ENCODE results near the gene PNPLA1. TPM values are rescaled to one million over a fixed set of nuclear protein-coding genes. Genes with fewer than 3 reads are reported as not detected.

PNPLA1 gene
- total RNA-seq, 4 donors from 2014 or later = not detected

- no peaks in the 10 kb centered on the region for H3K9me3 ChIP-seq
- TF ChIP-seq CTCF (IDR thresholded peaks at IDR 0.05 in 4 of 5, conservative IDR thresholded peaks at IDR 0.05 in 1 of 5) (no peak), POLR2A (IDR thresholded peaks at IDR 0.05) (no peak)
- no peak for DNase-seq
- no peak for ATAC-seq
- intact Hi-C loops (cut with DNase I; ENCODE audit: low total_unique reads) = no loop called here
- no peaks in the 10 kb centered on the region for H3K4me1 ChIP-seq
- H3K4me3 ChIP-seq = no peak overlapping the region
- H3K36me3 ChIP-seq = no peaks in the 10 kb centered on the region
- no peak overlapping the region for H3K27ac ChIP-seq
- peaks cover 3 to 10% (median 4%) of the 10 kb centered on the region in 3 donors for H3K27me3 ChIP-seq
- in situ Hi-C loops (cut with MboI; ENCODE audit: low sequenced_read_pairs in 4 of 4) = no loop called here
These were observed 22.3 kb downstream of the PNPLA1 start for GRCh38 chr6:36292170-36292569.

GRCh38 chr6:36296240-36296639 lies 26.4 kb downstream of the PNPLA1 start:
- no peaks in the 10 kb centered on the region for H3K36me3 ChIP-seq
- no peak overlapping the region for H3K27ac ChIP-seq
- H3K4me3 ChIP-seq = no peak overlapping the region
- no peak for DNase-seq
- no peak for ATAC-seq
- H3K4me1 ChIP-seq = no peaks in the 10 kb centered on the region
- intact Hi-C loops (cut with DNase I; ENCODE audit: low total_unique reads) = no loop called here
- no peaks in the 10 kb centered on the region for H3K9me3 ChIP-seq
- in situ Hi-C loops (cut with MboI; ENCODE audit: low sequenced_read_pairs in 4 of 4) = no loop called here
- peaks cover 0 to 1% (median 0%) of the 10 kb centered on the region in 3 donors for H3K27me3 ChIP-seq
- TF ChIP-seq POLR2A (IDR thresholded peaks at IDR 0.05) (no peak), CTCF (IDR thresholded peaks at IDR 0.05 in 4 of 5, conservative IDR thresholded peaks at IDR 0.05 in 1 of 5) (no peak)

- no peaks in the 10 kb centered on the region for H3K36me3 ChIP-seq
- ATAC-seq (no peak), DNase-seq (no peak)
- H3K9me3 ChIP-seq = no peaks in the 10 kb centered on the region
- intact Hi-C loops (cut with DNase I; ENCODE audit: low total_unique reads) = no loop called here
- no peaks in the 10 kb centered on the region for H3K4me1 ChIP-seq
- peaks cover 0 to 10% (median 0%) of the 10 kb centered on the region in 3 donors for H3K27me3 ChIP-seq
- no peak overlapping the region for H3K4me3 ChIP-seq
- H3K27ac ChIP-seq = no peak overlapping the region
- in situ Hi-C loops (cut with MboI; ENCODE audit: low sequenced_read_pairs in 4 of 4) = no loop called here
- no peak for TF ChIP-seq POLR2A (IDR thresholded peaks at IDR 0.05)
- TF ChIP-seq CTCF (IDR thresholded peaks at IDR 0.05 in 4 of 5, conservative IDR thresholded peaks at IDR 0.05 in 1 of 5) = no peak
These were observed 27.2 kb downstream of the PNPLA1 start for GRCh38 chr6:36297051-36297450.

GRCh38 chr6:36297511-36297910 lies 27.7 kb downstream of the PNPLA1 start:
- H3K27me3 ChIP-seq = peaks cover 0 to 13% (median 0%) of the 10 kb centered on the region in 3 donors
- H3K9me3 ChIP-seq = no peaks in the 10 kb centered on the region
- ATAC-seq (no peak), DNase-seq (no peak)
- no peaks in the 10 kb centered on the region for H3K4me1 ChIP-seq
- TF ChIP-seq CTCF (IDR thresholded peaks at IDR 0.05 in 4 of 5, conservative IDR thresholded peaks at IDR 0.05 in 1 of 5) (no peak), POLR2A (IDR thresholded peaks at IDR 0.05) (no peak)
- intact Hi-C loops (cut with DNase I; ENCODE audit: low total_unique reads) = no loop called here
- in situ Hi-C loops (cut with MboI; ENCODE audit: low sequenced_read_pairs in 4 of 4) = no loop called here
- H3K27ac ChIP-seq = no peak overlapping the region
- H3K4me3 ChIP-seq = no peak overlapping the region
- no peaks in the 10 kb centered on the region for H3K36me3 ChIP-seq

DNA sequence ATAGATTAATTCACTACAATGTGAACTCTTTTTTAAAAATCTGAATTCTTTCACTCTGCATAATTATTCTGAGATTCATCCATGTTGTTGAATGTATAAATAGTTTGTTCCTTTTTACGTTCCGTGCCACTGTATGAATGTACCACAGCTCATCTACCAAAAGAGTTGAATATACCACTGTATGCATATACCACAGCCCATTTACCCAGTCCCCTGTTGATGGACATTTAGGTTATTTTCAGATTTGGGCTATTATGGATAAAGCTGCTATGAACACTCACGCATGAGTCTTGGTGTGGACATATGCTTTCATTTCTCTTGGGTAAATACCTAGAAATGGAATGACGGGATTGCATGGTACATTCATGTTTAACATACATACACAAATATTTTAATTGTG lies 28.2 kb downstream of the PNPLA1 start:
- Histone ChIP-seq H3K27me3 (peaks cover 0 to 13% (median 0%) of the 10 kb centered on the region in 3 donors), H3K4me3 (no peak overlapping the region), H3K36me3 (no peaks in the 10 kb centered on the region), H3K27ac (no peak overlapping the region), H3K9me3 (no peaks in the 10 kb centered on the region), H3K4me1 (no peaks in the 10 kb centered on the region)
- ATAC-seq = no peak
- TF ChIP-seq POLR2A (IDR thresholded peaks at IDR 0.05) = no peak
- no peak for TF ChIP-seq CTCF (IDR thresholded peaks at IDR 0.05 in 4 of 5, conservative IDR thresholded peaks at IDR 0.05 in 1 of 5)
- DNase-seq = no peak
- intact Hi-C loops (cut with DNase I; ENCODE audit: low total_unique reads) = no loop called here
- in situ Hi-C loops (cut with MboI; ENCODE audit: low sequenced_read_pairs in 4 of 4) = no loop called here

Data from gastrocnemius medialis (tissue), 4 donors.